HUES6 (cell line): ENCODE results near the gene ARF3.

Experiments
- H3K27ac ChIP-seq: 2 replicates; pipeline ENCODE4 v1.7.0; 2013; ENCODE audit warnings: low read depth, mild to moderate bottlenecking, low read length, inconsistent platforms
- H3K27me3 ChIP-seq: 2 replicates; pipeline ENCODE4 v1.6.1; 2013; ENCODE audit warnings: low read length; ENCODE audit not compliant: control insufficient read depth, insufficient read depth
- H3K36me3 ChIP-seq: 2 replicates; pipeline ENCODE4 v1.6.1; 2013; ENCODE audit warnings: low read length; ENCODE audit not compliant: control insufficient read depth, insufficient read depth
- H3K4me1 ChIP-seq: 2 replicates; pipeline ENCODE4 v1.6.1; 2013; ENCODE audit warnings: low read length; ENCODE audit not compliant: control insufficient read depth, insufficient read depth
- H3K4me3 ChIP-seq: 2 replicates; pipeline ENCODE4 v1.5.1; 2013; ENCODE audit warnings: low read depth, low read length
- H3K9ac ChIP-seq: one replicate; pipeline ENCODE4 v1.6.1; 2013; ENCODE audit warnings: mild to moderate bottlenecking, low read length
- H3K9me3 ChIP-seq: 2 replicates; pipeline ENCODE4 v1.6.1; 2013; ENCODE audit warnings: low read depth, low read length; ENCODE audit not compliant: control insufficient read depth, insufficient read depth

The ARF3 gene

GRCh38 chr12:48937170-48937569 lies 20.1 kb downstream of the ARF3 start:
- Histone ChIP-seq H3K4me1 (no peaks in the 10 kb centered on the region), H3K27me3 (no peaks in the 10 kb centered on the region), H3K9ac (no peak overlapping the region), H3K27ac (no peak overlapping the region), H3K4me3 (no peak overlapping the region), H3K36me3 (peaks cover 89% of the 10 kb centered on the region), H3K9me3 (no peaks in the 10 kb centered on the region)

GRCh38 chr12:48936379-48936979 lies 20.8 kb downstream of the ARF3 start:
- Histone ChIP-seq H3K4me3 (no peak overlapping the region), H3K9ac (no peak overlapping the region), H3K4me1 (no peaks in the 10 kb centered on the region), H3K27me3 (no peaks in the 10 kb centered on the region), H3K9me3 (no peaks in the 10 kb centered on the region), H3K27ac (no peak overlapping the region), H3K36me3 (peaks cover 89% of the 10 kb centered on the region)

DNA sequence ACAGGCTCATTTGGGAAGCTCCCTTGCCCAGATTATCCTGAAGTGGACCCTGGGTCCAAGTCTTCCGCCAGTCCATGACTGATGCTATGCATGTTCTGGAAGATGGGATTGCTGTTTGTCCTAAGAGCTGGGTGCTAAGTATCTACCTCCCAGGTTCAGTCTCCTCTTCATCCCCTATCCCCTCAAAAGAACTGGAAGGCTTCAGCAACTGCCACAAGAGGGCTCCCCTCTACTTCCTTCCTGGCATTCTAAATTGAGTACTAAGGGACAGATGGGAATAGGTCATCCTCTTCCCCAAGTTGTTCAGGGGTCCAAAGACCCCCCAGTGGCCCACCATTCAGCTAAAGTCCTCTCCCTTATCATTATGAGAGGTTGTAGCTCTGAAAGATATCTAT lies 23.0 kb downstream of the ARF3 start:
- H3K4me1 ChIP-seq = no peaks in the 10 kb centered on the region
- peaks cover 88% of the 10 kb centered on the region for H3K36me3 ChIP-seq

DNA sequence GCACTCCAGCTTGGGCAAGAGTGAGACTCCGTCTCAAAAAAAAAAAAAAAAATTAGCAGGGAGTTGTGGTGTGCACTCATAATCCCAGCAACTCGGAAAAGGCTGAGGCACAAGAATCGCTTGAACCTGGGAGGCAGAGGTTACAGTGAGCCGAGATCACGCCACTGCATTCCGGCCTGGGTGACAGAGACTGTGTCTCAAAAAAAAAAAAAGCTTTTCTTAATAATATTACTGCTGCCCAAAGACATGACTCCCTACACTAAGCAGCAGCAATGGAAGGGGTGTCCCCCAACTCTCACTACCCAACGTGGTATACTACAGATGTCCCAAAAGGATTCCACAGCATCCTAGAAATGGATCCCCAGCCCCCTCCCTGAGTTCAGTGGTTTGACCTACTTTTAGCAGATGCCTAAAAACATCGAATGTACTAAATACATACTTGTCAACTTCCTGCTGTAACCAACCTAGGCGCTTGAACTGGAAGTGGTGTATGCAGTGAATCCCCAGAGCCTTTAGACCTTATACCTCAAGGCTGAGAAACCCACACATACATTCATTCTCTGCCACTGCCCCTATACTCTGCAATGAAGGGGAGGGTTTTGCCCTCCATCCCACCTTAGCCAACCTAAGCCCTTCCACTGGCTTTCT lies 23.5 kb downstream of the ARF3 start:
- H3K27me3 ChIP-seq = no peaks in the 10 kb centered on the region
- H3K4me1 ChIP-seq = no peaks in the 10 kb centered on the region
- no peak overlapping the region for H3K4me3 ChIP-seq
- no peak overlapping the region for H3K9ac ChIP-seq
- no peak overlapping the region for H3K27ac ChIP-seq
- peaks cover 86% of the 10 kb centered on the region for H3K36me3 ChIP-seq
- H3K9me3 ChIP-seq = no peaks in the 10 kb centered on the region

More for the DNA sequence above, 23.0 kb downstream of the ARF3 start:
- Histone ChIP-seq H3K27me3 (no peaks in the 10 kb centered on the region), H3K9ac (no peak overlapping the region), H3K27ac (no peak overlapping the region), H3K4me3 (no peak overlapping the region), H3K9me3 (no peaks in the 10 kb centered on the region)

GRCh38 chr12:48932878-48933277 lies 24.4 kb downstream of the ARF3 start:
- Histone ChIP-seq H3K4me3 (no peak overlapping the region), H3K4me1 (no peaks in the 10 kb centered on the region), H3K36me3 (peaks cover 78% of the 10 kb centered on the region), H3K9me3 (no peaks in the 10 kb centered on the region), H3K9ac (no peak overlapping the region), H3K27me3 (no peaks in the 10 kb centered on the region), H3K27ac (no peak overlapping the region)

DNA sequence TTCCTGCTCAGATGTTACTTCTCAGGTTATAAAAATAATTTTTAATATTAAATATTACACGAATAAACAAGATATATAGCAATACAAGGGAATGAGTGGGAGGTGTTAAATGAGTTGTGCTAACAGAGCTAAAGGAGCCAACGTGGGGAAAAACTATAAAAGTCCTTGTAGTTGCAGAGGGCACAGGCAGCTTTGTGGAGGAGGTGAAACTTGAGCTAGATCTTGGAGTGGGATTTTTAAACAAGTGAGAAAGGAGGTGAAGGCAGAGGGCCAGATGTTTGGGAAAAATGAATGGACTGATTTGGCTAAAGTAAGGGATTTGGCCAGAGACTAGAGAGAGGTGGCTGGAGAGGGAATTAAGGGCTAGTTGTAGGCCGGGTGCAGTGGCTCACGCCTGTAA lies 26.8 kb downstream of the ARF3 start:
- Histone ChIP-seq H3K4me1 (no peaks in the 10 kb centered on the region; the same call in 1 of the 2 replicates), H3K27ac (no peak overlapping the region), H3K36me3 (peaks cover 70% of the 10 kb centered on the region)

DNA sequence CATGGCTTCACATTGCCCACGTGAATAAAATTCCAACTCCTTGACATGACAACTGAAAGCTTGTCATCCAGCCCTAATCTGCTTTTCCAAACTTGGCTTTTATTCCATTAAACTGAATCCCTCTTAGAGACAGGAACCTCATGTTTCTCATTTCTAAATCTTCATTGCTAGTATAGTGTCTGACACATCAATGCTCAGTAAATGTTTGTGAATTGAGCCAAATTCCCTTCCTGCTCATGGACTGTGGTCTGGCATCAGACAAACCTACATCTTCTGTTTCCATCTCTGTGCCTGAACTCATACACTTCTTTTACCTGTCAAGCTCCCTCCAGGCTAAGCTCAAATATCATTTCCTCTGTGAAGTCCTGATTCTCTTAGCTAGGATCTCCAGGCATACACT lies 27.7 kb downstream of the ARF3 start:
- Histone ChIP-seq H3K9me3 (no peaks in the 10 kb centered on the region), H3K27me3 (no peaks in the 10 kb centered on the region), H3K4me3 (no peak overlapping the region), H3K36me3 (peaks cover 65% of the 10 kb centered on the region), H3K27ac (no peak overlapping the region), H3K4me1 (no peaks in the 10 kb centered on the region; the same call in 1 of the 2 replicates), H3K9ac (no peak overlapping the region)

More for the DNA sequence above, 26.8 kb downstream of the ARF3 start:
- Histone ChIP-seq H3K9me3 (no peaks in the 10 kb centered on the region), H3K27me3 (no peaks in the 10 kb centered on the region), H3K4me3 (no peak overlapping the region), H3K9ac (no peak overlapping the region)

GRCh38 chr12:48927261-48927660 lies 30.0 kb downstream of the ARF3 start:
- H3K4me1 ChIP-seq = no peaks in the 10 kb centered on the region; the same call in 1 of the 2 replicates
- no peak overlapping the region for H3K9ac ChIP-seq
- no peaks in the 10 kb centered on the region for H3K9me3 ChIP-seq
- peaks cover 63% of the 10 kb centered on the region for H3K36me3 ChIP-seq
- H3K4me3 ChIP-seq = no peak overlapping the region
- H3K27me3 ChIP-seq = no peaks in the 10 kb centered on the region
- no peak overlapping the region for H3K27ac ChIP-seq

- Histone ChIP-seq H3K36me3 (peaks cover 63% of the 10 kb centered on the region), H3K4me1 (no peaks in the 10 kb centered on the region; the same call in 1 of the 2 replicates), H3K9me3 (no peaks in the 10 kb centered on the region), H3K4me3 (peak within 1 kb of the TSS; percentile 69), H3K27ac (no peak within 1 kb of the TSS), H3K27me3 (no peaks in the 10 kb centered on the region), H3K9ac (peak within 1 kb of the TSS; percentile 59)
Observed at GRCh38 chr12:48925304-48926011, 31.8 kb downstream of the ARF3 start, which contains the start of gene FKBP11. FKBP11 (minus strand) TSS chr12:48925492; CDS start chr12:48925428, 64 bp downstream.

- H3K36me3 ChIP-seq = peaks cover 56% of the 10 kb centered on the region
- no peaks in the 10 kb centered on the region for H3K27me3 ChIP-seq
- H3K4me1 ChIP-seq = no peaks in the 10 kb centered on the region; the same call in 1 of the 2 replicates
- H3K9me3 ChIP-seq = no peaks in the 10 kb centered on the region
- peak overlapping the region; percentile 59 for H3K9ac ChIP-seq
- H3K27ac ChIP-seq = no peak overlapping the region
- H3K4me3 ChIP-seq = peak overlapping the region; percentile 69
Observed at GRCh38 chr12:48924617-48925303, 32.5 kb downstream of the ARF3 start.
